OCI-LY7 (cell line): ENCODE data around the gene SPRTN. TPM values are rescaled to one million over a fixed set of nuclear protein-coding genes. Genes with fewer than 3 reads are reported as not detected.

Source experiments
- Bru-seq: library from RNA; stranded (reverse); fragments of 400-500 nt; gene quantifications from one replicate; lab custom pipeline; 2021; lab: Mats Ljungman, UMichigan
- BruChase-seq, 2 experiments: library from RNA; stranded (reverse); fragments of 400-500 nt; gene quantifications; one replicate each; lab custom pipeline; 2021; lab: Mats Ljungman, UMichigan
- BruUV-seq: library from RNA; stranded (reverse); fragments of 400-500 nt; replicated peaks from 2 replicates; lab custom pipeline; 2021; lab: Mats Ljungman, UMichigan
- CTCF ChIA-PET: fragments of 300-600 bp; sonication (Branson Sonifier 250); formaldehyde crosslinking; loops from one replicate; lab custom pipeline; 2022; ENCODE audit warnings: antibody characterized with exemption; ENCODE audit not compliant: unreplicated experiment; lab: Charles Lee
- POLR2A ChIA-PET: fragments of 300-600 bp; sonication (Branson Sonifier 250); formaldehyde crosslinking; loops from one replicate; lab custom pipeline; 2022; ENCODE audit warnings: antibody characterized with exemption; lab: Charles Lee
- DNase-seq: peaks from one replicate; pipeline ENCODE4 v3.0.0-alpha.2; 2015; ENCODE audit warnings: low spot score
- H2AFZ ChIP-seq: fragments of 200-600 bp; sonication (generic), shearing (Covaris generic); 2 replicates; pipeline ENCODE4 v1.6.1; 2014; ENCODE audit warnings: mild to moderate bottlenecking, antibody characterized with exemption, low read length, moderate library complexity
- H3K27ac ChIP-seq: fragments of 200-600 bp; sonication (generic); 2 replicates; pipeline ENCODE4 v1.5.1; 2014; ENCODE audit warnings: mixed run types, low read depth, mild to moderate bottlenecking, moderate library complexity, low read length, inconsistent platforms; ENCODE audit not compliant: poor library complexity, severe bottlenecking
- H3K36me3 ChIP-seq: fragments of 200-600 bp; sonication (generic); 2 replicates; pipeline ENCODE4 v1.6.1; 2014; ENCODE audit warnings: mild to moderate bottlenecking, antibody characterized with exemption, low read length, moderate library complexity, mixed read lengths; ENCODE audit not compliant: insufficient read depth
- H3K4me1 ChIP-seq: fragments of 200-600 bp; sonication (generic); 2 replicates; pipeline ENCODE4 v1.5.1; 2014; ENCODE audit warnings: mild to moderate bottlenecking, low read length; ENCODE audit not compliant: insufficient read depth, poor library complexity, severe bottlenecking
- H3K4me2 ChIP-seq: fragments of 200-600 bp; sonication (generic); 2 replicates; pipeline ENCODE4 v1.6.1; 2014; ENCODE audit warnings: mild to moderate bottlenecking, low read length
- H3K4me3 ChIP-seq: fragments of 200-600 bp; sonication (generic); 2 replicates; pipeline ENCODE4 v1.5.1; 2014; ENCODE audit warnings: mild to moderate bottlenecking, low read depth, low read length; ENCODE audit not compliant: poor library complexity, severe bottlenecking
- H3K79me2 ChIP-seq: fragments of 200-600 bp; sonication (generic); 2 replicates; pipeline ENCODE4 v1.6.1; 2016; ENCODE audit warnings: low read depth, mild to moderate bottlenecking, low read length, moderate library complexity, mixed read lengths; ENCODE audit not compliant: insufficient read depth
- H3K9me2 ChIP-seq: fragments of 200-600 bp; sonication (generic); 2 replicates; pipeline ENCODE4 v1.6.1; 2016; ENCODE audit warnings: mild to moderate bottlenecking, low read length, mixed read lengths; ENCODE audit not compliant: insufficient read depth
- H3K9me3 ChIP-seq: fragments of 200-600 bp; sonication (generic); 2 replicates; pipeline ENCODE4 v1.6.1; 2014; ENCODE audit warnings: mild to moderate bottlenecking, mixed run types, low read length, mixed read lengths
- H4K20me1 ChIP-seq: fragments of 200-600 bp; sonication (generic); 2 replicates; pipeline ENCODE4 v1.6.1; 2014; ENCODE audit warnings: mild to moderate bottlenecking, antibody characterized with exemption, low read length, moderate library complexity, mixed read lengths; ENCODE audit not compliant: insufficient read depth
- EZH2phosphoT487 ChIP-seq: fragments of 200-600 bp; sonication (generic); IDR thresholded peaks from 2 replicates; pipeline ENCODE4 v1.6.1; 2018; ENCODE audit warnings: low read depth, borderline replicate concordance, mild to moderate bottlenecking, mixed run types, antibody characterized with exemption, low read length, moderate library complexity, mixed read lengths
- intact Hi-C: fragments of 100-400 bp; cut with micrococcal nuclease; formaldehyde crosslinking; loops from one replicate; pipeline ENCODE4 v1.10.0; 2022; ENCODE audit not compliant: unreplicated experiment
- long read RNA-seq: library from polyadenylated mRNA; stranded (forward); transcript quantifications from one replicate; pipeline ENCODE4 v2.0.0, GENCODE V29; 2022
- total RNA-seq, 2 experiments: library from RNA; depleted of rRNA in 1 of 2; stranded (reverse); fragments of >200 nt in 1 of 2; shearing (Covaris generic) in 1 of 2; gene quantifications; 2 replicates each; pipeline ENCODE4 v1.2.3, GENCODE V29; 2014 to 2022
- TF ChIP-seq, protein P1 (sequence below): fragments of 200-600 bp; sonication (generic); conservative IDR thresholded peaks from 2 replicates; pipeline ENCODE4 v1.5.1; 2014; ENCODE audit warnings: mild to moderate bottlenecking, antibody characterized with exemption, low read length, moderate library complexity, mixed read lengths

The SPRTN gene, protein sequence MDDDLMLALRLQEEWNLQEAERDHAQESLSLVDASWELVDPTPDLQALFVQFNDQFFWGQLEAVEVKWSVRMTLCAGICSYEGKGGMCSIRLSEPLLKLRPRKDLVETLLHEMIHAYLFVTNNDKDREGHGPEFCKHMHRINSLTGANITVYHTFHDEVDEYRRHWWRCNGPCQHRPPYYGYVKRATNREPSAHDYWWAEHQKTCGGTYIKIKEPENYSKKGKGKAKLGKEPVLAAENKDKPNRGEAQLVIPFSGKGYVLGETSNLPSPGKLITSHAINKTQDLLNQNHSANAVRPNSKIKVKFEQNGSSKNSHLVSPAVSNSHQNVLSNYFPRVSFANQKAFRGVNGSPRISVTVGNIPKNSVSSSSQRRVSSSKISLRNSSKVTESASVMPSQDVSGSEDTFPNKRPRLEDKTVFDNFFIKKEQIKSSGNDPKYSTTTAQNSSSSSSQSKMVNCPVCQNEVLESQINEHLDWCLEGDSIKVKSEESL
- total RNA-seq (2014; rRNA removed; shearing (Covaris generic)) = 10.9 and 14.6 TPM in 2 replicates
- total RNA-seq (2022) = 16.4 and 17.7 TPM in 2 replicates
- percentile 75 among the genes with signal in this experiment for Bru-seq, nascent RNA
- BruChase-seq, experiment 1, labeled RNA remaining after a 6-hour chase = percentile 70 among the genes with signal in this experiment
- percentile 87 among the genes with signal in this experiment for BruChase-seq, experiment 2, labeled RNA remaining after a 2-hour chase
- long read RNA-seq, transcript SPRTN-202 (5 exons, 3,468 nt) = major isoform, 23 of 28 reads
- long read RNA-seq, partial matches to known transcripts = 0 of 28 reads
- long read RNA-seq, other reads (novel, unspliced or antisense) = 2 of 28 reads

DNA sequence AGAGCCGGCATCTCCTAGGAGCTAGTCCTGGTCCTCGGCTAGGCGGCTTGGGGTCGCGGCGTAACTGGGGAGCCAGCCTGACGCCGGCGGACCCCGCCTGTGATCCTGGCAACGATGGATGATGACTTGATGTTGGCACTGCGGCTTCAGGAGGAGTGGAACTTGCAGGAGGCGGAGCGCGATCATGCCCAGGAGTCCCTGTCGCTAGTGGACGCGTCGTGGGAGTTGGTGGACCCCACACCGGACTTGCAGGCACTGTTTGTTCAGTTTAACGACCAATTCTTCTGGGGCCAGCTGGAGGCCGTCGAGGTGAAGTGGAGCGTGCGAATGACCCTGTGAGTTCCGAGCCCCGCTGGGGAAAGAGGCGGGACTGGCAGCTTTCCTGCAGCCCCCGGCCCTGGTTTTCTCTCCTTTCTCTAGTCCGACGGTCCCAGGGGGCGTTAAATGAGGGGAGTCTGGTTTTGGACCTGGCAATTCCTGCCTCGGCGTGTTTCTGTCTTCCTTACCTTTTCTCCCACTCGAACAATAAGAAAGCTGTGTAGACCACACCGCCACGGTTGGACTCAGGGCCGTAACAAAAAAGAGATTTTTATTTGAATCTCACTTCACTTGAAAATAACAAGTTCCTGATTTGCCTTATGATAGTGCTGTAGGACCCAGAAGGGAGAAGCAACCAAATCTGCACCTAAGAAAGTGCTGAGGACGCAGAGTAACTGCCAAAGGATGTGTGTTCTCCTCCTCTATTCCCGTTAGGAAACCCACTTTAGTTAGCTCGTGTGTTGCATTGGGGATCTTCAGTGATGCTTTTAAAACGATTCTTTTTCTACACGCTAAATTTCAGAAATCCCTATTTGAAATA lies at the start of gene SPRTN:
Gene SPRTN, plus strand, starts transcription at position 24 of the 859 bp plus-strand sequence. Its CDS starts 91 bp downstream, at position 115.
- TSS peak; percentile 75 for BruUV-seq
- intact Hi-C loops = no loop called here
- peaks cover 72% of the 10 kb centered on the region for H3K79me2 ChIP-seq
- H3K36me3 ChIP-seq = peaks cover 55% of the 10 kb centered on the region
- peak within 1 kb of the TSS; percentile 99 for H3K4me3 ChIP-seq
- peak within 1 kb of the TSS; percentile 96 for H3K27ac ChIP-seq
- no peaks in the 10 kb centered on the region for H3K9me3 ChIP-seq
- ChIA-PET CTCF (interaction anchor here (0.7 to 1.5 kb wide), 2 partner anchors 84 to 249 kb away, joined by 3 read pairs; partner anchors contain the start of gene EGLN1), POLR2A (interaction anchor here (0.7 to 3.0 kb wide), 16 partner anchors 8 to 695 kb away, joined by 3 to 12 read pairs (median 4); no protein-coding TSS in a partner anchor)
- peak within 1 kb of the TSS; percentile 98 for H3K4me2 ChIP-seq
- H3K9me2 ChIP-seq = no peaks in the 10 kb centered on the region
- peak within 1 kb of the TSS; percentile 95 for H2AFZ ChIP-seq
- peak; percentile 24 for DNase-seq
- peaks cover 28% of the 10 kb centered on the region for H3K4me1 ChIP-seq
- H4K20me1 ChIP-seq = peaks cover 38% of the 10 kb centered on the region
- TF ChIP-seq, protein P1, sequence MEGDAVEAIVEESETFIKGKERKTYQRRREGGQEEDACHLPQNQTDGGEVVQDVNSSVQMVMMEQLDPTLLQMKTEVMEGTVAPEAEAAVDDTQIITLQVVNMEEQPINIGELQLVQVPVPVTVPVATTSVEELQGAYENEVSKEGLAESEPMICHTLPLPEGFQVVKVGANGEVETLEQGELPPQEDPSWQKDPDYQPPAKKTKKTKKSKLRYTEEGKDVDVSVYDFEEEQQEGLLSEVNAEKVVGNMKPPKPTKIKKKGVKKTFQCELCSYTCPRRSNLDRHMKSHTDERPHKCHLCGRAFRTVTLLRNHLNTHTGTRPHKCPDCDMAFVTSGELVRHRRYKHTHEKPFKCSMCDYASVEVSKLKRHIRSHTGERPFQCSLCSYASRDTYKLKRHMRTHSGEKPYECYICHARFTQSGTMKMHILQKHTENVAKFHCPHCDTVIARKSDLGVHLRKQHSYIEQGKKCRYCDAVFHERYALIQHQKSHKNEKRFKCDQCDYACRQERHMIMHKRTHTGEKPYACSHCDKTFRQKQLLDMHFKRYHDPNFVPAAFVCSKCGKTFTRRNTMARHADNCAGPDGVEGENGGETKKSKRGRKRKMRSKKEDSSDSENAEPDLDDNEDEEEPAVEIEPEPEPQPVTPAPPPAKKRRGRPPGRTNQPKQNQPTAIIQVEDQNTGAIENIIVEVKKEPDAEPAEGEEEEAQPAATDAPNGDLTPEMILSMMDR = no peak
- no peak for TF ChIP-seq EZH2phosphoT487

DNA sequence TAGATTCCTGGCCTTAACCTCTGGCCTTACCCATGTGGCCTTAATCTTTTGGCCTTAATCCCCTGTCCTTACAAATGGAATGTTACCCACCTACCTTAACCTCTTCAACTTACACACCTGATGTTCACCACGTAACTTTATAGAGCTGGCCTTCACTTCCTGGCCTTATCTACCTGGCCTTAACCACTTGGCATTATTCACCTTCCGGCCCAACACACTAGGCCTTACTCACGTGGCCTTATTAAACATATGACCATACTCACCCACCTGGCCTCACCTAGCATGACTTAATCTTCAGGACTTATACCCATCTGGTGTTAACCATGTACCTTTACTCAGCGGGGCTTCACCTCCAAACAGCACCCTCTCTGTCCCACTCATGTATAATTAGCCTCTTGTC lies 42.2 kb upstream of the SPRTN start:
- H3K27ac ChIP-seq = no peak overlapping the region
- no peaks in the 10 kb centered on the region for H3K36me3 ChIP-seq
- H3K9me2 ChIP-seq = no peaks in the 10 kb centered on the region
- no peaks in the 10 kb centered on the region for H3K79me2 ChIP-seq
- CTCF ChIA-PET = no interaction called here
- H4K20me1 ChIP-seq = no peaks in the 10 kb centered on the region
- POLR2A ChIA-PET = no interaction called here
- H3K4me2 ChIP-seq = no peak overlapping the region
- no peaks in the 10 kb centered on the region for H3K4me1 ChIP-seq
- H2AFZ ChIP-seq = no peak overlapping the region
- BruUV-seq = no TSS peak
- intact Hi-C loops = no loop called here
- H3K9me3 ChIP-seq = no peaks in the 10 kb centered on the region
- no peak overlapping the region for H3K4me3 ChIP-seq
- no peak for DNase-seq
- TF ChIP-seq, protein P1 = no peak
- no peak for TF ChIP-seq EZH2phosphoT487
